Activated naive CD4-positive, alpha-beta T cell treated with anti-CD3 and anti-CD28 coated beads, Interleukin-2, amount 50 U/mL, for 16 hours (primary cell): ENCODE measurements around the gene GP9.

ENCODE experiments used
- DNase-seq: peaks from one replicate; pipeline ENCODE4 v3.0.0-alpha.2; 2020

GP9 gene

GRCh38 chr3:129030611-129031010 lies 30.0 kb upstream of the GP9 start:
- no peak for DNase-seq

GRCh38 chr3:129031476-129032215 lies 28.9 kb upstream of the GP9 start:
- no peak for DNase-seq

- no peak for DNase-seq
These were observed 27.9 kb upstream of the GP9 start for GRCh38 chr3:129032716-129033115.

- no peak for DNase-seq
These were observed 27.4 kb upstream of the GP9 start for GRCh38 chr3:129033151-129033550.

- no peak for DNase-seq
These were observed 26.8 kb upstream of the GP9 start for GRCh38 chr3:129033633-129034321.

- DNase-seq: no peak
These were observed 25.9 kb upstream of the GP9 start for GRCh38 chr3:129034642-129035041.

- no peak for DNase-seq
These were observed 25.0 kb upstream of the GP9 start for GRCh38 chr3:129035360-129036221.

GRCh38 chr3:129036222-129037092 lies 24.1 kb upstream of the GP9 start:
- no peak for DNase-seq

- no peak for DNase-seq
These were observed 23.5 kb upstream of the GP9 start for GRCh38 chr3:129037093-129037419.

- DNase-seq: no peak
These were observed 22.3 kb upstream of the GP9 start for GRCh38 chr3:129038121-129038855.

- no peak for DNase-seq
These were observed 21.1 kb upstream of the GP9 start for GRCh38 chr3:129039271-129040038.

- no peak for DNase-seq
These were observed 20.6 kb upstream of the GP9 start for GRCh38 chr3:129040039-129040336.

- no peak for DNase-seq
These were observed 19.8 kb upstream of the GP9 start for GRCh38 chr3:129040579-129041300.

GRCh38 chr3:129045675-129046036 lies 14.9 kb upstream of the GP9 start:
- peak; percentile 39 for DNase-seq

GRCh38 chr3:129046037-129046731 lies 14.4 kb upstream of the GP9 start:
- no peak for DNase-seq

GRCh38 chr3:129046732-129047552 lies 13.6 kb upstream of the GP9 start:
- no peak for DNase-seq

- DNase-seq: no peak
These were observed 13.1 kb upstream of the GP9 start for GRCh38 chr3:129047553-129047839.

- DNase-seq: no peak
These were observed 9.9 kb upstream of the GP9 start for GRCh38 chr3:129050556-129051295.

- no peak for DNase-seq
These were observed 8.7 kb upstream of the GP9 start for GRCh38 chr3:129051871-129052340.
